ENCODE measurements around the gene SLC35E1. TPM values are rescaled to one million over a fixed set of nuclear protein-coding genes. Genes with fewer than 3 reads are reported as not detected.
"Not testable (repeated sequence)": the region's sequence is repeated elsewhere in the genome, so short reads cannot be mapped to it uniquely, and the experiment has no call there.

SLC35E1 gene
- total RNA-seq, 1 donor from 2014 or later: 26.8 TPM

- Histone ChIP-seq H3K27me3 (ENCODE audit: low read depth) (no peaks in the 10 kb centered on the region), H3K9me3 (replicated peaks) (no peaks in the 10 kb centered on the region), H3K4me1 (peaks cover 9% of the 10 kb centered on the region), H3K27ac (replicated peaks) (no peak overlapping the region), H3K36me3 (peaks cover 74% of the 10 kb centered on the region), H3K4me3 (no peak overlapping the region)
- DNase-seq: no peak
- TF ChIP-seq, protein P1, sequence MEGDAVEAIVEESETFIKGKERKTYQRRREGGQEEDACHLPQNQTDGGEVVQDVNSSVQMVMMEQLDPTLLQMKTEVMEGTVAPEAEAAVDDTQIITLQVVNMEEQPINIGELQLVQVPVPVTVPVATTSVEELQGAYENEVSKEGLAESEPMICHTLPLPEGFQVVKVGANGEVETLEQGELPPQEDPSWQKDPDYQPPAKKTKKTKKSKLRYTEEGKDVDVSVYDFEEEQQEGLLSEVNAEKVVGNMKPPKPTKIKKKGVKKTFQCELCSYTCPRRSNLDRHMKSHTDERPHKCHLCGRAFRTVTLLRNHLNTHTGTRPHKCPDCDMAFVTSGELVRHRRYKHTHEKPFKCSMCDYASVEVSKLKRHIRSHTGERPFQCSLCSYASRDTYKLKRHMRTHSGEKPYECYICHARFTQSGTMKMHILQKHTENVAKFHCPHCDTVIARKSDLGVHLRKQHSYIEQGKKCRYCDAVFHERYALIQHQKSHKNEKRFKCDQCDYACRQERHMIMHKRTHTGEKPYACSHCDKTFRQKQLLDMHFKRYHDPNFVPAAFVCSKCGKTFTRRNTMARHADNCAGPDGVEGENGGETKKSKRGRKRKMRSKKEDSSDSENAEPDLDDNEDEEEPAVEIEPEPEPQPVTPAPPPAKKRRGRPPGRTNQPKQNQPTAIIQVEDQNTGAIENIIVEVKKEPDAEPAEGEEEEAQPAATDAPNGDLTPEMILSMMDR (IDR thresholded peaks at IDR 0.05; ENCODE audit: borderline replicate concordance): no peak
- intact Hi-C loops (cut with micrococcal nuclease): no loop called here
Measured at GRCh38 chr19:16561382-16561781, 10.8 kb downstream of the SLC35E1 start.

DNA sequence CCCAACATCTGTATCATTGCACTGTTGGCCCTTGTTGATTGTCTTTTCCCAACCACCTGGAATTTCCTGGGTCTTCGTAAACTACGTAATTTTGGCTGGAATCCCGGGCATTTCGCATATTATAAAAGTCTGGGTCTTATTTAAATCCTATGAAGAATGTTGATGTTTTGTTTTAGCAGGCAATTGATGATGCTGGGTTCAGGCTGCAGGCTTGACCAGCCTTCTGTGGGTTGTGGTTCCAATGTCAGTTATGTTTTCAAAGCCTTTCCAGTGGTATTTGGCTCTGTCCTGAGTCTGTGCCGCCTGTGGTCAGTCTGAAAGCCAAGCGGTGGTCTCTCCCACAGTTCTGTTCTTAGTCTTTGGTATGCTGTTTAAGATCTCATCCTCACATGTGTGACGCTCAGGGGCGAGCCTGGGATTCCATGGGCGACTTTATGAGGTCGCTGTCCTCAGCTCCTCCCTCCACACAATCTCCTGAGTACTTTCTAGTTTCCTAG, 12.4 kb downstream of the SLC35E1 start:
- H3K36me3 ChIP-seq: peaks cover 74% of the 10 kb centered on the region

DNA sequence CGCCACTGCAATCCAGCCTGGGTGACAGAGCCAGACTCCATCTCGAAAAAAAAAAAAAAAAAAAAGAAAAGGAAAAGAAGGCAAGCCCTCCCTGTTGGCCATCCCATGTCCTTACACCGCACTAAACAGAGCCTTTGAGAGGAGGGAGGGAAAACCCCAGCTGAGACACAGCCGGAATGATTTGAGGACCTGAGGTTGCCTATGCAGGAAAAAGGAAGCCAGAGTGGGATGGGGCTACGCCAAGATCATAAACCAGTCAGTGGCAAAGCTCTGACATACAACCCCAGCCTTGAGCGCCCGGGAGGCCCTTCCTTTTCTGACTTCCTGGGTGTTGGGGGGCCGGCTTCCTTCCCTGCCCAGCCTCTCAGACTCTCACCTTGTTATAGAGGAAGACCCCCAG, 17.4 kb downstream of the SLC35E1 start:
- H3K4me1 ChIP-seq: peaks cover 2% of the 10 kb centered on the region
- H3K9me3 ChIP-seq (replicated peaks): no peaks in the 10 kb centered on the region
- intact Hi-C loops (cut with micrococcal nuclease): no loop called here
- TF ChIP-seq, protein P1 (IDR thresholded peaks at IDR 0.05; ENCODE audit: borderline replicate concordance): no peak
- no peak for DNase-seq
- no peak overlapping the region for H3K27ac ChIP-seq (replicated peaks)
- H3K4me3 ChIP-seq: no peak overlapping the region
- peaks cover 71% of the 10 kb centered on the region for H3K36me3 ChIP-seq
- no peaks in the 10 kb centered on the region for H3K27me3 ChIP-seq (ENCODE audit: low read depth)

More for the DNA sequence above, 12.4 kb downstream of the SLC35E1 start:
- no peaks in the 10 kb centered on the region for H3K9me3 ChIP-seq (replicated peaks)
- no peak overlapping the region for H3K27ac ChIP-seq (replicated peaks)
- no peak for DNase-seq
- H3K27me3 ChIP-seq (ENCODE audit: low read depth): no peaks in the 10 kb centered on the region
- no peak overlapping the region for H3K4me3 ChIP-seq
- TF ChIP-seq, protein P1 (IDR thresholded peaks at IDR 0.05; ENCODE audit: borderline replicate concordance): no peak
- H3K4me1 ChIP-seq: peaks cover 4% of the 10 kb centered on the region
- intact Hi-C loops (cut with micrococcal nuclease): no loop called here

DNA sequence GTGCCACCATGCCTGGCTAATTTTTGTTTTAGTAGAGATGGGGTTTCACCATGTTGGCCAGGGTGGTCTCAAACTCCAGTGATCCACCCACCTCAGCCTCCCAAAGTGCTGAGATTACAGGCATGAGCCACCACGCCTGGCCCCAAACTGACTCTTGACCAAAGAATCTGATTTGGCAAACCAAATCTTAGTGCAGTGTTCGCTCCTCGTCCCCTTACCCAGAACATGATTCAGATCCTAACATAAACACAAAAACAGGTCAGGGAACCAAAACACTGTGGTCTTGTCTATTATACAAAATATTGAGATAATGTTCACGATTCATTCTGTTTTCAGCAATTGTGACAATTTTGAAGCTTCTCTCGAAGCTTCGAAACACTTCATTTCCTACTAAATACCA, 20.3 kb downstream of the SLC35E1 start:
- intact Hi-C loops (cut with micrococcal nuclease); H3K4me3 ChIP-seq; DNase-seq; H3K9me3 ChIP-seq (replicated peaks); H3K27me3 ChIP-seq (ENCODE audit: low read depth); H3K4me1 ChIP-seq; H3K27ac ChIP-seq (replicated peaks): not testable (repeated sequence)
- H3K36me3 ChIP-seq: peaks cover 62% of the 10 kb centered on the region

GRCh38 chr19:16548956-16549355, 23.3 kb downstream of the SLC35E1 start:
- H3K4me1 ChIP-seq: peaks cover 6% of the 10 kb centered on the region
- intact Hi-C loops (cut with micrococcal nuclease): no loop called here
- no peaks in the 10 kb centered on the region for H3K9me3 ChIP-seq (replicated peaks)
- TF ChIP-seq, protein P1 (IDR thresholded peaks at IDR 0.05; ENCODE audit: borderline replicate concordance): no peak
- no peaks in the 10 kb centered on the region for H3K27me3 ChIP-seq (ENCODE audit: low read depth)
- H3K4me3 ChIP-seq: no peak overlapping the region
- no peak overlapping the region for H3K27ac ChIP-seq (replicated peaks)
- peaks cover 35% of the 10 kb centered on the region for H3K36me3 ChIP-seq
- no peak for DNase-seq

- Histone ChIP-seq H3K4me3 (no peak overlapping the region), H3K27me3 (ENCODE audit: low read depth) (no peaks in the 10 kb centered on the region), H3K9me3 (replicated peaks) (no peaks in the 10 kb centered on the region), H3K27ac (replicated peaks) (no peak overlapping the region), H3K4me1 (peaks cover 47% of the 10 kb centered on the region), H3K36me3 (peaks cover 10% of the 10 kb centered on the region)
- TF ChIP-seq, protein P1 (IDR thresholded peaks at IDR 0.05; ENCODE audit: borderline replicate concordance): no peak
- intact Hi-C loops (cut with micrococcal nuclease): no loop called here
- DNase-seq: no peak
Measured at GRCh38 chr19:16544473-16545231, 27.6 kb downstream of the SLC35E1 start.

GRCh38 chr19:16543734-16544133, 28.5 kb downstream of the SLC35E1 start:
- H3K27ac ChIP-seq (replicated peaks); DNase-seq; intact Hi-C loops (cut with micrococcal nuclease); H3K27me3 ChIP-seq (ENCODE audit: low read depth); H3K9me3 ChIP-seq (replicated peaks): not testable (repeated sequence)
- Histone ChIP-seq H3K4me1 (peaks cover 54% of the 10 kb centered on the region), H3K4me3 (peak overlapping the region; percentile 84), H3K36me3 (peaks cover 14% of the 10 kb centered on the region)

All from left ventricle myocardium inferior (tissue), 1 donor.